Stromal cell of bone marrow (primary cell): Measurements from ENCODE around the gene ACVR1B.
A peak's percentile ranks its signal among the peaks of the same experiment; 100 is the strongest.

Experiments used
- DNase-seq: peaks from one replicate; pipeline ENCODE4 v3.0.0-alpha.2; 2012; ENCODE audit warnings: low read depth

Gene ACVR1B

DNA sequence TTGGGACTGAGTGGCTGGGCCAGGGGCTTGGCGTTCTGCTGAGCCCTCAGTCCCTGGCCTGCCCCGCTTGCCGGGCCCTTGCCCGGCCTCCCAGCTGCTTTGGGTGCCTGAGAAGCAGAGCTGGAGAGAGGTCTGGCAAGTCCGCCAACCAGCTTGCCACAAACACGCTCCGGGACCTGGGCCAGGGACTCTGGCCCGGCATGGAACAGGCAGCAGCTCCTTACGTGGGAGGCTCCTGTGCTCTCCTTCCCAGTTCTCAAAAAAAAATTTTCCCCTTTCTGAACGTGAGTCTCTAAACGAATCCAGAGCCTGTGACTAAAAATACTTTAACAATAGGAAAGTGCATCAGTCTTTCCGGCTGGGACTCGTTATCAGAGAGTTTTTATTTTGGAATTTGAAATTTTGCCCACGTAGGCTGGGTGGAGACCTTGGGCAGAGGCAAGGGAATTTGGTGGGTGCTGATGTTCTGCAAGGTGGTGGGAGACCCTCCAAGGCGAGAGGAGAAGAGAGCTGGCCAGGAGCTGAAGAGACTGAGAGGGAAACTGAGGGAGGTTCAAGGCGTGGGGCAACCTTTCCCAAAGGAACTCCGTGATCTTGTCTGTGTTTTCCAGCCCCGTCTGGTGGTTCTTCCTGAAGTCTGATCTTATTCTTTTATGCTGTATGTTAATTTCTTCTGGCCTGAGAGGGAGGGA is 92.9 kb downstream of the ACVR1B start:
- DNase-seq, result peak; percentile 93

DNA sequence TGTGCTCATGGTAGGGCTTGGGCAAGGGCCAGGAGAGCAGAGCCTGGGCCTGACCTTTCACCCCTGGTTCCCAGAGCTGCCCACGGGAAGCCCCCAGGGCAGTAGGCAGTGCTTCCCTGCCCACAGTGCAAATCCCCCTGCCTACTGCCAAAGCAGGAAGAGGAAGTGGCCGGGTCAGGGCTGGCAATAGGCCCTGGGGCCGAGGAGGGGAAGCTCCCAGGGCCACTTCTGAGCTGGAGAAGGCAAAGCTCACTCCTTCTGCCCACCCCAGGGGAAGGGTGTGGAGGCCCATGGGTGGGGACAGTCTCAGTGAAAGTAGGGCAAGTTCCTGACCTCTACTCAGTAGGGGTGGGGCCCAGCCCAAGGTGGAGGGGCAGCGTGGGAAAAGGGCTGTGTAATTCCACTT is 94.3 kb downstream of the ACVR1B start:
- DNase-seq, result no peak
